BJ (cell line): ENCODE data around the gene C19orf67. TPM values are rescaled to one million over a fixed set of nuclear protein-coding genes. Genes with fewer than 3 reads are reported as not detected.
A peak's percentile ranks its signal among the peaks of the same experiment; 100 is the strongest.

ENCODE experiments used
- CTCF ChIA-PET: fragments of 350-600 bp; formaldehyde crosslinking; extraction: SDS; loops from one replicate; lab custom pipeline; 2021; ENCODE audit warnings: antibody characterized with exemption, inconsistent platforms; lab: Yijun Ruan, JAX
- POLR2A ChIA-PET: fragments of 300-600 bp; sonication (Branson Sonifier 250); formaldehyde crosslinking; extraction: SDS; loops from one replicate; lab custom pipeline; 2021; ENCODE audit warnings: antibody characterized with exemption; lab: Charles Lee
- DNase-seq: peaks from one replicate; pipeline ENCODE4 v3.0.0-alpha.2; 2011; ENCODE audit warnings: low read depth
- H3K27me3 ChIP-seq: 2 replicates; pipeline ENCODE4 v1.6.0; 2011; ENCODE audit warnings: low read length; ENCODE audit not compliant: control insufficient read depth, insufficient read depth
- H3K36me3 ChIP-seq: 2 replicates; pipeline ENCODE4 v1.5.1; 2011; ENCODE audit warnings: low read length; ENCODE audit not compliant: control insufficient read depth, insufficient read depth
- H3K4me3 ChIP-seq: 2 replicates; pipeline ENCODE4 v1.5.1; 2011; ENCODE audit warnings: low read depth, mild to moderate bottlenecking, control low read depth, low read length
- polyA plus RNA-seq: library from polyadenylated mRNA; depleted of rRNA; stranded (reverse); fragments of >200 nt; gene quantifications from 2 replicates; pipeline ENCODE4 v1.2.3, GENCODE V29; 2011
- TF ChIP-seq, protein P1 (sequence below): IDR thresholded peaks from 2 replicates; pipeline ENCODE4 v1.5.1; 2011; ENCODE audit warnings: low read depth, mild to moderate bottlenecking, control low read depth, inconsistent platforms, low read length, moderate library complexity; ENCODE audit not compliant: insufficient read depth

Gene C19orf67
- polyA plus RNA-seq, 1 experiment, result not detected

DNA sequence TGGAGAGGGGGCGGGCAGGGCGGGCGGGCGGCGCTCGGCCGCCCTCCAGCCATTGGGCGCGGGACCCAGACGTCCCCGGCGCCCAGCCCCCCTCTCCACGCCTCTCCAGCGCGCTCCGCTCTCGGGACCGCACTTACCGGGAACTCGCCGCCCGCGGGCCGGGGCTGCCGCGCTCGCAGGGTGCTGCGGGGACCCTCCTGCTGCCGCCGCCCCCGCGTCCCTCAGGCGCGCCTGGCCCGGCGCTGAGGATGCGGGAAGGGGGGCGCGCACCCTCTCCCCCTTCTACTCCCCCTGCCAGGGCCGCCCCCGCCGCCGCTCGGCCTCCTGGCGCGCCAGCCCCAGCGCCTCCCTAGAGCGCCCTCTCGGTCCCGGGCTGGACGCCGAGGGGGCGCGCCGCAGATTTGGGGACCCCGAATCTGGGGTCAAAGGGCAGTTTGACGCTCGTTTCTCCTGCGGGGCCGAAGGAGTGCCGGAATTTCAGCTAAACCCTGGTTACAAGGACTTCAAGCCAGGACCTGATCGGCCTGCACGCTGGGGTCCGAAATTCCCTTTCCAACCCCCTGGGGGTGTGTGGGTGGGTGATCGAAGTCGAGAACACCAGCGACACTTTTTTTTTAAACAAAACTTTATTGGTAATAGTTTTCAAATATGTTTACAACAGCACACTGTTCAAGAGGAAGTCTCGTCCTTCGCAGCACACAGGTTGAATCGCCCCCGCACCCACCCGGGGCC lies 5.7 kb upstream of the C19orf67 start:
- Histone ChIP-seq H3K4me3 (peak overlapping the region; percentile 78), H3K36me3 (peaks cover 2% of the 10 kb centered on the region), H3K27me3 (no peaks in the 10 kb centered on the region)
- POLR2A ChIA-PET, result no interaction called here
- TF ChIP-seq, protein P1, sequence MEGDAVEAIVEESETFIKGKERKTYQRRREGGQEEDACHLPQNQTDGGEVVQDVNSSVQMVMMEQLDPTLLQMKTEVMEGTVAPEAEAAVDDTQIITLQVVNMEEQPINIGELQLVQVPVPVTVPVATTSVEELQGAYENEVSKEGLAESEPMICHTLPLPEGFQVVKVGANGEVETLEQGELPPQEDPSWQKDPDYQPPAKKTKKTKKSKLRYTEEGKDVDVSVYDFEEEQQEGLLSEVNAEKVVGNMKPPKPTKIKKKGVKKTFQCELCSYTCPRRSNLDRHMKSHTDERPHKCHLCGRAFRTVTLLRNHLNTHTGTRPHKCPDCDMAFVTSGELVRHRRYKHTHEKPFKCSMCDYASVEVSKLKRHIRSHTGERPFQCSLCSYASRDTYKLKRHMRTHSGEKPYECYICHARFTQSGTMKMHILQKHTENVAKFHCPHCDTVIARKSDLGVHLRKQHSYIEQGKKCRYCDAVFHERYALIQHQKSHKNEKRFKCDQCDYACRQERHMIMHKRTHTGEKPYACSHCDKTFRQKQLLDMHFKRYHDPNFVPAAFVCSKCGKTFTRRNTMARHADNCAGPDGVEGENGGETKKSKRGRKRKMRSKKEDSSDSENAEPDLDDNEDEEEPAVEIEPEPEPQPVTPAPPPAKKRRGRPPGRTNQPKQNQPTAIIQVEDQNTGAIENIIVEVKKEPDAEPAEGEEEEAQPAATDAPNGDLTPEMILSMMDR, result peak; percentile 34
- CTCF ChIA-PET, result interaction anchor here (0.6 to 1.3 kb wide), 3 partner anchors 16 to 50 kb away, joined by 3 to 5 read pairs (median 3); no protein-coding TSS in a partner anchor
- DNase-seq, result no peak

DNA sequence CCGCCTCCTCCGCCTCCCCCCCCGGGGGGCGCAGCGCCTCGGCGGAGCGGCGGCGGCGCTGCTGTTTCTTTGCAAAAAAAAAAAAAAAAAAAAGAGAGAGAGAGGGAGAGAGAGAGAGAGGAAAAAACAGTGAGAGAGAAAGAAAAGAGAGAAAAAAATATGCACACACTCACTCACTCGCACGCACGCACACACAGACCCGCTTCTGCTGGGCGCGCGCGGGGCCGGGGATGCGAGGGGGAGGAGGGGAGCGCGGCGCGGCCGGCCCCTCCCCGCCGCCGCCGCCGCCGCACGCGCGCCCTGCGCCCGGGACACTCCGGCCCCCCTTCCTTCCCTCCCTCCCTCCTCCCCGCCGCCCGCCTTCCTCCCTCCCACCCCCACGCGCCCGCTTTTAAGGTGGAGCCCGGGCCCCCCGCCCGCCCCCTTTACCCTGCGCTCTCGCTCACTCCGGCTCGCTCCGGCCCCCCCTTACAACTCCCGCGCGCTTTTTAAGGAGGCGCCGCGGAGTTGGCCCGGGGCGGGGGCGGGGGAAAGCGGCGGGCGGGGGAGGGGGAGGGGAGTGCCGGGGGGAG lies 5.0 kb upstream of the C19orf67 start, which contains the start of gene SAMD1:
Gene SAMD1, minus strand, starts transcription at position 243 of the 572 bp plus-strand sequence.
- ChIA-PET CTCF (no interaction called here), POLR2A (no interaction called here)
- TF ChIP-seq, protein P1, result no peak
- Histone ChIP-seq H3K36me3 (peaks cover 2% of the 10 kb centered on the region), H3K4me3 (peak within 1 kb of the TSS; percentile 78), H3K27me3 (no peaks in the 10 kb centered on the region)
- no peak for DNase-seq

DNA sequence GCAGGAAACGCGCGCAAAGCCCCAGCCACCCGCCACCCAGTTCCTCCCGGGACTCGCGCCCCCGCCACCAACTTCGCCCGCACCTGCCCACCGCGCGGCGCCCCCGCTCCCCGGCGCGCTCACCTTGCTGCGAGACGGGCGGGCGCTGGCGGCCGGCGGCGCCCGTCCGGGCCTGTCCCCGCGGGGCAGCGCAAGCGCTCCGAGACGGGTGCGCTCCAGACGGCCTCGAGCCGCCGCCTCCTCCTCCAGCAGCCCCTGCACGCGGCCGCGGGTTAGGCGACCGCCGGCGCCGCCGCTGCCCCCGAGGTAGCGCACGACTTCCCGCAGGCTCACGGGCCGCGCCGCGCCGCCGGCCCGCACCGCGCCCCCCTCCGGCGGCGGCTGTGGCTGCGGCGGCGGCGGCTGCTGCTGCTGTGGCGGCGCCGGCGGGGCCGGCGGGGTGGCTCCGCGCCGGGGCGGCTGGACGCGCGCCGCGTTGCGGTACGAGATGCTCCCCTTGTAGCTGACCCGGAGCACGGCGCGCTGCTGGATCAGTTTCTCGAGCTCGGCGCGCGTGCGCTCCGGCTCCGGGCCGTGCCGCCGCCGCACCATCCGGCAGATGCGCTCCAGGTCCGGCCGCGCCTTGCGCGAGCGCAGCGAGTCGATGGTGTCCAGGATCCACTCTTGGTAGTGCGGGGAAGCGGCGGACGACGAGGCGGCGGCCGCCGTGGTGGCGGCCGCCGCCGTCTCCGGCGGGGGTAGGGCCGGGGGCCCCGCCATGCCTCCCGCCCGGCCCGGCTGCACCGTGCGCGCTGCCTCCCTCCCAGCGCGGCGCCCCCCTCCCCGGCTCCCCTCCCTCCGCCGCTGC lies 4.3 kb upstream of the C19orf67 start:
- ChIA-PET POLR2A (interaction anchor here (0.5 kb wide), 1 partner anchor 139 kb away, joined by 6 read pairs; no protein-coding TSS in a partner anchor), CTCF (interaction anchor here (0.6 to 1.0 kb wide), 3 partner anchors 33 to 323 kb away, joined by 3 to 4 read pairs (median 3); partner anchors contain the start of gene ASF1B)
- H3K36me3 ChIP-seq, result peaks cover 2% of the 10 kb centered on the region
- peak overlapping the region; percentile 78 for H3K4me3 ChIP-seq
- TF ChIP-seq, protein P1, result no peak
- H3K27me3 ChIP-seq, result no peaks in the 10 kb centered on the region
- DNase-seq, result no peak

DNA sequence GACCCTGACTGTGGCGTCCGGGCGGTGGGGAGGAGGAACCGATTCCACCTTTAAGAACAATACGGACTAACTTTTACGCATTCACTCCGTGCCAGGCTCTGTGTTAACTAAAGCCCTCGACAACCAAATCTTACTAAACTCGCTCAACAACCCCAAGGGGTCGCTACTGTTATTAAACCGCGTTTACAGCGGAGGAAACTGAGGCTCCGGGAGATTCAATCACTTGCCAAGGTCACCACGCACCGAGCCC lies 3.8 kb upstream of the C19orf67 start:
- H3K27me3 ChIP-seq, result no peaks in the 10 kb centered on the region
- H3K36me3 ChIP-seq, result peaks cover under 1% of the 10 kb centered on the region
- DNase-seq, result no peak
- TF ChIP-seq, protein P1, result 0 out of 2 replicates have a peak, but pooled peaks have one; percentile 11
- peak overlapping the region; percentile 78 for H3K4me3 ChIP-seq
- POLR2A ChIA-PET, result no interaction called here
- CTCF ChIA-PET, result interaction anchor here (0.9 to 1.0 kb wide), 2 partner anchors 32 to 47 kb away, joined by 3 to 4 read pairs; partner anchors contain the start of gene ASF1B
